Measurements from ENCODE around the gene KDM8. TPM values are rescaled to one million over a fixed set of nuclear protein-coding genes. Genes with fewer than 3 reads are reported as not detected.

Gene KDM8
- total RNA-seq, 1 experiment from 2014 or later: 5.3 TPM

DNA sequence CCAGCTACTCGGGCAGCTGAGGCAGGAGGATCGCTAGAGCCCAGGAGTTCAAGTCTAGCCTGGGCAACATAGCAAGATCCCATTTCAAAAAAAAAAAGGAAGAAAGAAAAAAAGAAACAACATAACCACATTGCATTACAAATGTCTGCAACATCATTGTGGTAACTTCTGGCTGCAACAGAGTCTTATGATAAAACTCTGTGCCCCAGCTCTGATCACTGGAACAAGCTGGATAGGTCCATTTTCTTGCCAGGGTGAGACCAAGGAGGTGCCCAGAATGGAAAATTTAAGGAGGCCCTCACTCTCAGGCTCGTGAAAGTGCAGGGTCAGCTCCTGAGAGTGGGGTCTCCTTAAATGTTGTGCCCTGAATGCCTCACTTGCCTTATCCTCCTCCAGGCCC is 37.8 kb upstream of the KDM8 start:
- ATAC-seq (no peak), DNase-seq (ENCODE audit: low read depth, low spot score) (no peak)
- H3K27ac ChIP-seq (ENCODE audit: low read depth, low read length): no peak overlapping the region
- H3K9me2 ChIP-seq (ENCODE audit: insufficient read depth): no peaks in the 10 kb centered on the region
- intact Hi-C loops (cut with micrococcal nuclease): no loop called here
- H3K4me2 ChIP-seq (ENCODE audit: low read length): no peak overlapping the region
- no peaks in the 10 kb centered on the region for H3K9me3 ChIP-seq (ENCODE audit: control insufficient read depth in 1 of 2, insufficient read depth in 1 of 2, low read depth in 1 of 2, low read length in 2 of 2)
- H3K4me3 ChIP-seq (replicated peaks in 1 of 2; ENCODE audit: low read depth in 1 of 2, low read length in 2 of 2): no peak overlapping the region
- no peaks in the 10 kb centered on the region for H3K79me2 ChIP-seq (ENCODE audit: insufficient read depth, low read length)
- no TSS peak for BruUV-seq (replicated peaks)
- H2AFZ ChIP-seq (ENCODE audit: low read depth, low read length, poor library complexity, severe bottlenecking): no peak overlapping the region
- RAD21 ChIA-PET (ENCODE audit: low non-redundant PET in 1 of 2, low total read pairs in 2 of 2, uncharacterized antibody in 2 of 2, unreplicated experiment in 2 of 2): no interaction called here
- no peak overlapping the region for H3K9ac ChIP-seq (ENCODE audit: low read length)
- CTCF ChIA-PET: interaction anchor here (2.0 kb wide), 1 partner anchor 14 kb away, joined by 7 read pairs; no protein-coding TSS in a partner anchor
- no peak for TF ChIP-seq POLR2A (IDR thresholded peaks at IDR 0.05; ENCODE audit: borderline replicate concordance, extremely low read depth, insufficient read depth, insufficient read length)
- TF ChIP-seq TCF7L2 (IDR thresholded peaks at IDR 0.05; ENCODE audit: borderline replicate concordance, extremely low read depth, insufficient read depth, insufficient read length): no peak
- no peak for TF ChIP-seq EZH2 (IDR thresholded peaks at IDR 0.05)
- no peak for TF ChIP-seq EZH2phosphoT487 (IDR thresholded peaks at IDR 0.05; ENCODE audit: borderline replicate concordance)
- no peak for TF ChIP-seq EGR1 (IDR thresholded peaks at IDR 0.05; ENCODE audit: low read depth)
- no peak for TF ChIP-seq ZBTB33 (IDR thresholded peaks at IDR 0.05; ENCODE audit: extremely low read depth, insufficient replicate concordance, low read length)
- TF ChIP-seq POLR2AphosphoS5 (IDR thresholded peaks at IDR 0.05; ENCODE audit: low read depth, low read length): no peak
- no peak for TF ChIP-seq SP1 (IDR thresholded peaks at IDR 0.05; ENCODE audit: low read depth)
- no peak for TF ChIP-seq SRF (IDR thresholded peaks at IDR 0.05; ENCODE audit: low read depth)
- no peak for TF ChIP-seq ELF1 (IDR thresholded peaks at IDR 0.05; ENCODE audit: borderline replicate concordance, low read depth)
- TF ChIP-seq SIN3A (IDR thresholded peaks at IDR 0.05; ENCODE audit: low read depth): no peak
- TF ChIP-seq FOSL1 (IDR thresholded peaks at IDR 0.05; ENCODE audit: low read depth): no peak
- no peak for TF ChIP-seq CBX3 (IDR thresholded peaks at IDR 0.05; ENCODE audit: low read depth)
- no peak for TF ChIP-seq CEBPB (IDR thresholded peaks at IDR 0.05; ENCODE audit: low read depth)
- POLR2A ChIA-PET: no interaction called here
- no peaks in the 10 kb centered on the region for H3K36me3 ChIP-seq (ENCODE audit: control insufficient read depth in 1 of 2, insufficient read depth in 2 of 2, low read length in 2 of 2)
- H3K27me3 ChIP-seq (ENCODE audit: insufficient read depth, low read length): no peaks in the 10 kb centered on the region
- no peaks in the 10 kb centered on the region for H4K20me1 ChIP-seq (ENCODE audit: insufficient read depth)
- H3K4me1 ChIP-seq (ENCODE audit: control insufficient read depth in 1 of 2, insufficient read depth in 2 of 2, low read length in 2 of 2): peaks cover 0 to 4% of the 10 kb centered on the region in 2 experiments; a peak in 1 of 4 replicates

Measured in HCT116 (cell line).